Raji (cell line): Measurements from ENCODE around the gene PEF1.

Experiments
- POLR2A ChIP-seq: IDR thresholded peaks from 2 replicates; pipeline ENCODE4 v1.6.1; 2011; ENCODE audit warnings: low read depth, low read length, control low read depth; ENCODE audit not compliant: insufficient read depth

Gene PEF1

DNA sequence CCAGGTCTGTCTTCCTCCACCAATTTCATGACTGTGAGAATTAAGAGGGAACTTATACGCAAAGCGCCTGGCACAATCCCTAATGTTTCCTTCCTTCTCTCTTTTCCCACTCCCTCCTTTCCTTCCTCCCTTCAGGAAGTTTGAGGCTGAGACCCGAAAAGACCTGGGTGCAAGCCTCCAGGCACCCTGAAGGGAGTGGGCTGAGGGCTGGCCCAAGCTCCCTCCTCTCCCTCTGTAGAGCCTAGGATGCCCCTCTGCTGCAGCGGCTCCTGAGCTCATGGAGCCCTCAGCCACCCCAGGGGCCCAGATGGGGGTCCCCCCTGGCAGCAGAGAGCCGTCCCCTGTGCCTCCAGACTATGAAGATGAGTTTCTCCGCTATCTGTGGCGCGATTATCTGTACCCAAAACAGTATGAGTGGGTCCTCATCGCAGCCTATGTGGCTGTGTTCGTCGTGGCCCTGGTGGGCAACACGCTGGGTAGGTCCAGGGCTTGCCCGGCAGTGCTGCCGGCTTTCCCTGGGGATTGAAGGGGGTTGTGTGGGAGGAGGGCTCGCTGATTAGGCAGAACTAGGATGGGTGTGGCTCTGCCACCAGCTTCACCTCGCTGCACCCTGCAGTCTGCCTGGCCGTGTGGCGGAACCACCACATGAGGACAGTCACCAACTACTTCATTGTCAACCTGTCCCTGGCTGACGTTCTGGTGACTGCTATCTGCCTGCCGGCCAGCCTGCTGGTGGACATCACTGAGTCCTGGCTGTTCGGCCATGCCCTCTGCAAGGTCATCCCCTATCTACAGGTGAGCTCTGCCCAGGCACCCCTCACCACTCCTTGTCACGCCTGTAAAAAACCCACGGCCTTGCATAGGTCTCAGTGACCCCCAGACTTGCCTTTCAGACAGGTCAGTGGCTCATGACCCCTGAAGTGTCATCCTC is 25.5 kb downstream of the PEF1 start:
- TF ChIP-seq POLR2A: no peak

DNA sequence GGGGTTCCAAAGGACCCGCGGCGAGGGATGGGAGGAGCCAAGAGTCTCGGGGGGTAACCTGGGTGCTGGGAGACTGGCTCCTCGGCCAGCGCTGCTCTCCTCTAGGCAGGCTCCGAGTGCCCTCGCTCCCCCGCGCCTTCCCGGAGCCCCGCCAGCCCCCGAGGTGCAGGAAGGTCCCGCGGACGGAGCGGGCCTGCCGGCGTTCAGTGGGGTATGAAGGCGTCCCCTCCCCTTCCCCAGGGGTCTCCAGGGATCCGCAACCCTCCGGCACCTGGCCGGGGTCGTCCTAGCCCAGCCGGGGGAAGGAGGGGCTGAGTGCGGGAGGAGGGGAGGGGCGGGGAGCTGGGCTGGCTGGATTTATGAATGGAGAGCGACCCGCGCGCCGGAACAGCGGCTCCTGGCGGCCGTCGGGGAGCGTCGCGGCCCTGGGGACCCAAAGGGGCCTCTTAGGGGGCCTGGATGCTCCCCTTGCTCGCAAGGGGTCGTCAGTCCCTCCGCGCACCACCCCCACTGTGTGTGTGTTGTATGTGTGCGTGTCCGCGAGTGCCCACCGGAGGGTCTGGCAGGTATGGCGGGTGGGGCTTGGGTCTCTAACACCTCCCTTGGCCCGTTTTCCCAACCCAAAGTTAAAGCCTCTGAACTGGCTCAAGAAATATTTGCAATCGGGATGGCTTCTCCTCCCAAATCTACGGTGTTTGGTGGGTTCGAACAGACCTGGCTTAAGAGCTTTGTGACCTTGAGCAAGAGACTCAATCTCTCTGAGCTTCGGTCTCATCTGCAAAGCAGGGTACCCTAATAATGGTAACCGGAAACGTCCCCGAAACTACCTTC is 26.5 kb downstream of the PEF1 start:
- no peak for TF ChIP-seq POLR2A

DNA sequence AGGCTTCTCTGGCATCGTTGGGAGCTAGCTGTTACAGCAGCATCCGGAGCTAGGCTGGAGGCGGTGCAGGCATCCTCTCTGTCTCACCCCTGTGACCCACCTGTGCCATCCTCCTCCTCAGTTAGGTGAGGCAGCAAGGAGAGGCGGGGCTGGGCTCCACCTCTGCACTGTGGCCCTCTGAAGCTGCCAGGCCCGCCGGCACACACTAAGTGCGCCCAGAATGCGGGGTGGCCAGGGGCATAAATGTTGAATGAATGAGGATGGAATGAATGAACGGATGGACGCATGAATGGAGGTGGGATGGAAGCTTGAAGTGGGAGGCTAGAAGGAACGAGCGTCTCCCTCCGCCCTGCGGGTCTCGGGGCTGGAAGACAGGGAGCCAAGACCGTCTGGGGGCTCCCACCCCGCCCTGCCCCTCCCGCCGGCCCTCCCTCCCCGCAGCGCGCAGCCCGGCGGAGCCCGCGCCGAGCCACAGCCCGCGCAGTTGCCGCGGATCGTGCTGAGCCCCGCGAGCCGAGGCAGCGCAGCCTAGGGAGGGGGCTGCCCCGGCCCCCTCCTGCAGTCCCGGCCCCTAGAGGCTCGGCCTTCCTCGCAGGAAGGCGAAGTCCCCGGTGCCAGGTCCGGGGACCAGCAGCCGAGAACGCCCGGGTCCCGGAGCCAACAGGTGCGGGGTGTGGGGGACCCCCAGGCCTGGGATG is 27.3 kb downstream of the PEF1 start, which contains the start of gene HCRTR1:
TSS of gene HCRTR1 (plus strand) at position 472 of the 698 bp plus-strand sequence. CDS start 1,504 bp downstream, outside the sequence.
- TF ChIP-seq POLR2A: no peak

DNA sequence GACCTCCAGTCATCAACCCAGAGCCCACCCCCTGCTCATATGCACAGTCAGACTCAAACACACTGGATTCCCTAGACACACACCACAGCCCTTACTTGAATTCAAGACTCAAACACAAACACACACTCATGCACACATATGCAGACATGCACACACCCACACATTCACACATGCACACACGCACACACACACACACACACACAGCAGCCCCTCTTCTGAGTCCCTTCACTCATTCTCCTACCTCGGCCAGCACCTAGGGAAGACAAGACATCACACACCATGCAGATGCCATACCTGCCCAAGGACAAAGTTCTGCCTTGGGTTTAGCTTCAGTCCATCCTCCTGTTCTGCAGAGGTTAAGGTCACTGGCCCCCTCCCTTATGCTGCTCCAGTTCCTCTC is 28.7 kb downstream of the PEF1 start:
- no peak for TF ChIP-seq POLR2A

DNA sequence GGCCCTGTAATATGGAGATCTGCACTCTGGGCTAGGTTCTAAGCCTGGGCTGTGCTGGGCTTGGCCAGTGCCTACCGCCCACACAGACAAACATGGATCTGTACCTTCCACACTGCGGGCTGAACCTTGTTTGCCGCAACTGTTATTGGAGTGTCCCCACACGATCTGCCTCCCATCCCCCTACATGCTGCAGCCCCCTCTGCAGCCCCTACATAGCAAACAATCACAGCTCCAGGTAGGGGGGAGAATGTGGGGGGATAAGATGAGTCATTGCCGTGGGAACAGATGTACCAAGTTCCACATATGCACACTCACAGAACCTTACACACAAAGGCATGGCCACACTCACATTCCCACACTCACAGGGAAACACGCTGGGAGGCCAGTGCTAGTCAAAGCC is 29.3 kb downstream of the PEF1 start:
- no peak for TF ChIP-seq POLR2A

DNA sequence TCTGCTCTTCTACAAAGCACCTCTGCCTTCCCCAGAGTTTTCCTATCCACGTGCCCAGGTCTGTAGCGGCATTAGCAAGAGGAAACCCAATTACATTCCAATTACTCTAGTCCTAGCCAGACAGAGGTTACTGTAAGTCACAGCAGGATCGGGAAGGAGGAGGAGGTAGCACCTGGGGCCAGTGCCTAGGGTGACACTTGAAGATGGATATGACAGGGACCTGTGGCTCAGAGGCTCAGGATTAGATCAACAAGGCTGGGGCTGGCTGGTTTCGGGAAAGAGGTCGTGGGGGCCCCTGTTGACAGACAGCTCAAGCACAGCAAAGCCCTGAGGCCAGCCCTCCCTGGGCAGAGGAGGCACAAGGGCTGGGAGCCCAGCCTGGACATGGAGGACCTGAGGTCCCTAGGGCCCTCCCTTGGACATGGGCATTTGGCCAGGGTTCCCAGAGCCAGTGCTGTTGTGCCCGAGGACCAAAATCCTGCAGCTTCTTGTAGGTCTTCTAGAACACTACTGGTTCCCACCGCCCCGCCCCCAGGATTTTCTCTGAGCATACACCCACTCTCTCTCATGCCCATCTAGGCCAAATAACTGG is 30.2 kb downstream of the PEF1 start:
- TF ChIP-seq POLR2A: no peak

DNA sequence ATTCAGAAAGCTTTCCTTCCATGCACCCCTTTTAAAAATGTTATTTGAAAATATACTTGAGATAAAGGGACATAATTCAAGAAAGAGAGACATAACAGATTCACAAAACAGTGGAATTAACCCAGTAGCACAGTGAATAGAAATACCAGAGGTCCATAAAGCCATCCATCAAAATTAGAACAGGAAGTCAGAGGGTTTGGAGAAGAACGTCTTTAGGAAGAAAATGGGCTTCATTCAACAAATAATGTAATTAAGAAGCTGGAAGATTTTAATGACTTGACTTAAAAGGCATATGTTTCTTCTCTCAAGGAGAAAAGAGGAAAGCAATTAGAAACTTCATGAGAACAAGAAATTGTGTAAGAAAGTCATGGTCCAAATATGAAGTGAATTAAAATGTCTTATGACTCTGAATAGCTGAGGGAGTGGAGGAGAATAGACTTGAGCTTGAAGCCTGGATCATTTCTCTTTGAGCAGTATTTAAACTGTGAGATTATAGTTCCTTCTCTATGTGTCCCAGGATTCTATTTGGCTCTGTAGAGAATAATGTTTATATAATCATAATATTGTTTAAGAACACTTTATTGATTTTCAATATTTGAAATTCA is 35.1 kb downstream of the PEF1 start:
- TF ChIP-seq POLR2A: no peak

DNA sequence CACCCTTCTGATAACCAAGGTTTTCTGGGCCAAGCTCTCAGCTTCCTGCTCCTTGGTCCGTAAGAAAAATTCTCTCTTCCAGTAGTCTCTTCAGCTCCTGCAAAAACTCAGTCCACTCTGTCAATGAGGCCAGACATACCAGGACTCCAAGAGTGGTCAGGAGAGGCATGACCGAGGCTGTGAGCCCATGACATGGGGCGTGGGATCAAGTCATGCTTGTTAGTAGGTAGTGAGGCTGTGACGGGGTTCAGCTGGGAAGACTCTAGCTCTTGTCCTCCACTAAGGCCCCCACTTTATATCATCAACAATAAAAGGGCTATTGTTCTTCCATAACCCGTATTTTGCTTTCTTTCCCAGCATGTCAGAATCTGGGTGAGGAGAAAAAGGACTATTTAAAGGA is 37.3 kb downstream of the PEF1 start:
- TF ChIP-seq POLR2A: no peak

DNA sequence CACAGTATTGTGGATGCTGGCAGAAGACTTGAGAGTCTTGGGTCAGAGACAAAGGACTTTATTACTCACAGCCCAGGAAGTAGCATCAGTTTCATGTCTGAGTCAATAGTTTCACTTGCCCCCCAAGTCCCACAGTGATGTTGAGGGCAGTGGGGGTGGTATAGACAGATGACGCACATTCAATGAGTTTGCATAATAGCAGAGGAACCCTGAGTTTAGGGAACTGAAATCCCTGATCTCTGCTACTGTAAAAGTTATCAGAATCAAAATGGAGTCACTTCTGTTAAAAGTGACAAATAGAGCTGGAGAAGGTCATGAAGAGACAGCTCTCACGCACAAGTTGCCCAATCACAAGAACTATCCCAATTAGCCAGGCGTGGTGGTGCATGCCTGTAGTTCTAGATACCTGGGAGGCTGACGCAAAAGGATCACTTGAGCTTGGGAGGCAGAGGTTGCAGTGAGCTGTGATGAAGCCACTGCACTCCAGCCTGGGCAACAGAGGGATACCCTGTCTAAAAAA is 38.7 kb downstream of the PEF1 start:
- TF ChIP-seq POLR2A: no peak

DNA sequence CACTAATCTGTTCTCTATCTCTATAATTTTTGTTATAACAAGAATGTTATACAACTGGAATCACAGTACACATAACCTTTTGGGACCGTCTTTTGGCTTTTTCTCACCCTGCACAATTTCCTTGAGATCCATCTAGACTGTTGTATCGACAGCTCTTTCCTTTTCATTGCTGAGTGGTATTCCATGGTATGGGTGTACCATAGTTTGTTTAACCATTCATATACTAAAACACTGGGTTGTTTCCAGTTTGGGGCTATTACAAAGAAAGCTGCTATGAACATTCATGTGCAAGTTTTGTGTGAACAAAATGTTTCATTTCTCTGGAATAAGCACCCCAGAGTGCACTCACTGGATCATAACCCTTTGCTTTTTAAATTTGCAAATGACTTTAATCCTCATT is 42.6 kb downstream of the PEF1 start:
- no peak for TF ChIP-seq POLR2A

DNA sequence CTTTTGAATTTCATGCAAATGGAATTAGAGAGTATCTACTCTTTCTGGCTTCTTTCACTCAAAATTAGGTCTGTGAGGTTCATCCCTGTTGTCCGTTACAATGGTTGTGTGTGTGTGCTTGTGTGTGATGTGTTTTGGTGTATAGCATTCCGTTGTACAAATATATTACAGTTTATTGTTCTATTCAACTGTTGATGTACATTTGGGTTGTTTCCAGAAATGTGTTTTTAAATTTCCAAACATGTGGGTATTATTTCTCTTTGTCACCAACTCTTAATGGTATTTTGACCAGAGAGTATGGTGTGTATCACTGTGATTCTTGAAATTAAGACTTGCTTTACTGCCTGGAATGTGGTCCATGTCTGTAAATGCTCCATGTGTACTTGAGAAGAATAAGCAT is 44.0 kb downstream of the PEF1 start:
- TF ChIP-seq POLR2A: no peak

DNA sequence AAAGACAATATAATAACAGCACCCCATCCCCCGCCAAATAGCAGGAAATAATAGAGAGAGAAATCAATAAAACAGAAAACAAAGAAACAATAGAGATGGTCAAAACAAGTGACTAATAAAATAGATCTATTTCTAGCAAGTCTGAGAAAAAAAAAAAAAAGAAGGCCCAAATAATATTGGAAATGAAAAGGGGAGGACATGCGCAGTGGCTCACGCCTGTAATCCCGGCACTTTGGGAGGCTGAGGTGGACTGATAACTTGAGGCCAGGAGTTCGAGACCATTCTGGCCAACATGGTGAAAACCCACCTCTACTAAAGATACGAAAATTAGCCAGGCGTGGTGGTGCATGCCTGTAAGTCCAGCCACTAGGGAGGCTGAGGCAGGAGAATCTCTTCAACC is 45.7 kb downstream of the PEF1 start:
- no peak for TF ChIP-seq POLR2A

DNA sequence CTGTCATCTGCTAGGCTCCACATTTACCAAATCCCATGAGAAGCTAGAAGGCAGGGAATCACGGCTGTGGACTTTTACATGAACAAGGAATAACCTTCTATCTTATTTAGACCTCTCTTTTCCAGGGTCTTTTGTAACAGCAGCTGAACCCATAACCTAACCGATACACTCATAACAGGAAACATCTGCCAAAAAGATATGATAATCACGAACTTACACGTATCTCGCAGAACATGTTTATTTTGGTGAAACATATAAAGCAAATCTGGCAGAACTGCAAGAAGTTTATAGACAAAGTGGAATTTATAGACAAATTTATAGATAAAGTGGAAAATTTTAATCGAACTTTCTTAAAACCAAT is 48.0 kb downstream of the PEF1 start:
- TF ChIP-seq POLR2A: no peak
